Measurements from ENCODE around the gene WWOX.

GRCh38 chr16:78549366-78549765, 449.9 kb downstream of the WWOX start:
- TF ChIP-seq, protein P1, sequence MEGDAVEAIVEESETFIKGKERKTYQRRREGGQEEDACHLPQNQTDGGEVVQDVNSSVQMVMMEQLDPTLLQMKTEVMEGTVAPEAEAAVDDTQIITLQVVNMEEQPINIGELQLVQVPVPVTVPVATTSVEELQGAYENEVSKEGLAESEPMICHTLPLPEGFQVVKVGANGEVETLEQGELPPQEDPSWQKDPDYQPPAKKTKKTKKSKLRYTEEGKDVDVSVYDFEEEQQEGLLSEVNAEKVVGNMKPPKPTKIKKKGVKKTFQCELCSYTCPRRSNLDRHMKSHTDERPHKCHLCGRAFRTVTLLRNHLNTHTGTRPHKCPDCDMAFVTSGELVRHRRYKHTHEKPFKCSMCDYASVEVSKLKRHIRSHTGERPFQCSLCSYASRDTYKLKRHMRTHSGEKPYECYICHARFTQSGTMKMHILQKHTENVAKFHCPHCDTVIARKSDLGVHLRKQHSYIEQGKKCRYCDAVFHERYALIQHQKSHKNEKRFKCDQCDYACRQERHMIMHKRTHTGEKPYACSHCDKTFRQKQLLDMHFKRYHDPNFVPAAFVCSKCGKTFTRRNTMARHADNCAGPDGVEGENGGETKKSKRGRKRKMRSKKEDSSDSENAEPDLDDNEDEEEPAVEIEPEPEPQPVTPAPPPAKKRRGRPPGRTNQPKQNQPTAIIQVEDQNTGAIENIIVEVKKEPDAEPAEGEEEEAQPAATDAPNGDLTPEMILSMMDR (IDR thresholded peaks at IDR 0.05; ENCODE audit: low read length) = no peak
- TF ChIP-seq EZH2 (optimal IDR thresholded peaks at IDR 0.05; ENCODE audit: low read depth, low read length) (no peak), EZH2phosphoT487 (IDR thresholded peaks at IDR 0.05; ENCODE audit: low read length) (no peak)

Measured in MM.1S (cell line).